ENCODE measurements around the gene MGAT4A. TPM values are rescaled to one million over a fixed set of nuclear protein-coding genes. Genes with fewer than 3 reads are reported as not detected.

The MGAT4A gene
- total and polyA plus RNA-seq, 2 of the 13 experiments (the other 11 are each of a cell fraction or from before 2014, with no cell fraction given) = 47.2 to 90.9 TPM

- 38% methylated on average over 6 of the region's 6 CpGs for WGBS (ENCODE audit: low lambda C conversion rate)
- H3K4me1 ChIP-seq (ENCODE audit: insufficient read depth, low read length) = peaks cover 41% of the 10 kb centered on the region
- POLR2A ChIA-PET = no interaction called here
- in situ Hi-C loops (cut with HindIII; ENCODE audit: extremely low pct_ligation_motif_present, low pct_unique_long_range_greater_than_20kb) (no loop called here), intact Hi-C loops (cut with micrococcal nuclease; ENCODE audit: unreplicated experiment) (loop anchor here (5.0 to 10.0 kb wide), 2 partner anchors 162 to 730 kb away; partner anchors contain the start of genes EIF5B, INPP4A and TXNDC9)
- TF ChIP-seq KLF12 (CRISPR knock-in tag; IDR thresholded peaks at IDR 0.05; ENCODE audit: borderline replicate concordance) = no peak
- peak; percentile 11; the same call in 1 of the 2 replicates for TF ChIP-seq ZNF691 (CRISPR knock-in tag; IDR thresholded peaks at IDR 0.05; ENCODE audit: borderline replicate concordance, low read depth)
- TF ChIP-seq HDAC2 (CRISPR knock-in tag; IDR thresholded peaks at IDR 0.05) = no peak
- peak overlapping the region; percentile 88 for H3K27ac ChIP-seq (ENCODE audit: extremely low read length, insufficient read depth, low read length)
- H3K9me3 ChIP-seq (ENCODE audit: low read length) = no peaks in the 10 kb centered on the region
- H3K4me3 ChIP-seq (replicated peaks in 1 of 3; ENCODE audit: insufficient read depth in 1 of 3, low read depth in 2 of 3, low read length in 3 of 3) = peak overlapping the region; percentile 95 to 98 (median 97)
- CTCF ChIA-PET (ENCODE audit: low intra/inter-chr PET ratio, low total read pairs) = no interaction called here
- BruUV-seq (replicated peaks) = no TSS peak
- ATAC-seq = no peak
- no peak overlapping the region for H2AFZ ChIP-seq (ENCODE audit: low read length)
- no peak for FAIRE-seq
- H3K4me2 ChIP-seq (ENCODE audit: low read depth, low read length) = peak overlapping the region; percentile 87
- no peaks in the 10 kb centered on the region; a peak in 1 of 5 replicates for H3K27me3 ChIP-seq (ENCODE audit: control insufficient read depth in 1 of 2, insufficient read depth in 2 of 2, low read length in 2 of 2)
- H3K79me2 ChIP-seq (ENCODE audit: insufficient read depth, low read length) = peaks cover 69% of the 10 kb centered on the region
- H3K36me3 ChIP-seq (replicated peaks in 1 of 2; ENCODE audit: control insufficient read depth in 1 of 2, insufficient read depth in 2 of 2, low read length in 2 of 2) = peaks cover 6 to 14% of the 10 kb centered on the region in 2 experiments
- H3K9ac ChIP-seq (ENCODE audit: insufficient read depth, low read depth, low read length) = peak overlapping the region; percentile 99
- peaks cover 4% of the 10 kb centered on the region for H4K20me1 ChIP-seq (ENCODE audit: insufficient read depth, low read length)
- no peak for DNase-seq (ENCODE audit: low spot score)
Measured at GRCh38 chr2:98607104-98607503, 123.8 kb downstream of the MGAT4A start.

DNA sequence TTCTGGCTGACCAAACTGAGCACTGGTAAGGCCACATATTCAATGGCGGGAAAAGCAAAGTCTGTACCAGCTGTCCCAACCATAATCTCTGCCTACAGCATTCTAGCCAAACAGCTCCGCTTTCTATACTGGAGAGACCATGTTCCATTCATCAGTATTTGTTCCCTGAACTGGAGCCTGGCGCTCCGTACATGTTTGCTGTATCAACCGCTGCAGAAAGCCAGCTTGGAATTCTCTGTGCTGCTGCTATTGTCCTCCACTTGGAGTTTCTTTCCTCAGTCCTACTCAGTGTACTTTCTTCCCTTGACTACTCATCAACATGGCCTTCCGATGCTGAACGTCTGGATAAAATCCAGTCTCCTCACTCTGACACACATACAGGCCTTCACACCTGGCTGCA, 124.5 kb downstream of the MGAT4A start:
- CTCF ChIA-PET (ENCODE audit: low intra/inter-chr PET ratio, low total read pairs) = no interaction called here
- 0 out of 2 replicates have a peak, but pooled peaks have one; percentile 8 for TF ChIP-seq ZKSCAN1 (IDR thresholded peaks at IDR 0.05; ENCODE audit: low read length)
- TF ChIP-seq, protein P1, sequence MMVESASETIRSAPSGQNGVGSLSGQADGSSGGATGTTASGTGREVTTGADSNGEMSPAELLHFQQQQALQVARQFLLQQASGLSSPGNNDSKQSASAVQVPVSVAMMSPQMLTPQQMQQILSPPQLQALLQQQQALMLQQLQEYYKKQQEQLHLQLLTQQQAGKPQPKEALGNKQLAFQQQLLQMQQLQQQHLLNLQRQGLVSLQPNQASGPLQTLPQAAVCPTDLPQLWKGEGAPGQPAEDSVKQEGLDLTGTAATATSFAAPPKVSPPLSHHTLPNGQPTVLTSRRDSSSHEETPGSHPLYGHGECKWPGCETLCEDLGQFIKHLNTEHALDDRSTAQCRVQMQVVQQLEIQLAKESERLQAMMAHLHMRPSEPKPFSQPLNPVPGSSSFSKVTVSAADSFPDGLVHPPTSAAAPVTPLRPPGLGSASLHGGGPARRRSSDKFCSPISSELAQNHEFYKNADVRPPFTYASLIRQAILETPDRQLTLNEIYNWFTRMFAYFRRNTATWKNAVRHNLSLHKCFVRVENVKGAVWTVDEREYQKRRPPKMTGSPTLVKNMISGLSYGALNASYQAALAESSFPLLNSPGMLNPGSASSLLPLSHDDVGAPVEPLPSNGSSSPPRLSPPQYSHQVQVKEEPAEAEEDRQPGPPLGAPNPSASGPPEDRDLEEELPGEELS (CRISPR knock-in tag; IDR thresholded peaks at IDR 0.05) = no peak
- TF ChIP-seq, protein P2, sequence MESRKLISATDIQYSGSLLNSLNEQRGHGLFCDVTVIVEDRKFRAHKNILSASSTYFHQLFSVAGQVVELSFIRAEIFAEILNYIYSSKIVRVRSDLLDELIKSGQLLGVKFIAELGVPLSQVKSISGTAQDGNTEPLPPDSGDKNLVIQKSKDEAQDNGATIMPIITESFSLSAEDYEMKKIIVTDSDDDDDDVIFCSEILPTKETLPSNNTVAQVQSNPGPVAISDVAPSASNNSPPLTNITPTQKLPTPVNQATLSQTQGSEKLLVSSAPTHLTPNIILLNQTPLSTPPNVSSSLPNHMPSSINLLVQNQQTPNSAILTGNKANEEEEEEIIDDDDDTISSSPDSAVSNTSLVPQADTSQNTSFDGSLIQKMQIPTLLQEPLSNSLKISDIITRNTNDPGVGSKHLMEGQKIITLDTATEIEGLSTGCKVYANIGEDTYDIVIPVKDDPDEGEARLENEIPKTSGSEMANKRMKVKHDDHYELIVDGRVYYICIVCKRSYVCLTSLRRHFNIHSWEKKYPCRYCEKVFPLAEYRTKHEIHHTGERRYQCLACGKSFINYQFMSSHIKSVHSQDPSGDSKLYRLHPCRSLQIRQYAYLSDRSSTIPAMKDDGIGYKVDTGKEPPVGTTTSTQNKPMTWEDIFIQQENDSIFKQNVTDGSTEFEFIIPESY (CRISPR knock-in tag; IDR thresholded peaks at IDR 0.05) = peak; percentile 95
- TF ChIP-seq HNF4G (IDR thresholded peaks at IDR 0.05; ENCODE audit: borderline replicate concordance, low read depth, low read length) = no peak
- TF ChIP-seq HNF4G (CRISPR knock-in tag; IDR thresholded peaks at IDR 0.05; ENCODE audit: borderline replicate concordance, low read depth) = no peak
- TF ChIP-seq ZNF501 (CRISPR knock-in tag; IDR thresholded peaks at IDR 0.05) = 0 out of 2 replicates have a peak, but pooled peaks have one; percentile 33
- TF ChIP-seq ZBTB38 (CRISPR knock-in tag; IDR thresholded peaks at IDR 0.05) = 0 out of 2 replicates have a peak, but pooled peaks have one; percentile 64
- H3K9ac ChIP-seq (ENCODE audit: insufficient read depth, low read depth, low read length) = peak overlapping the region; percentile 99; the same call in 1 of the 2 replicates
- peaks cover 40% of the 10 kb centered on the region for H3K4me1 ChIP-seq (ENCODE audit: insufficient read depth, low read length)
- H3K27ac ChIP-seq (ENCODE audit: extremely low read length, insufficient read depth, low read length) = no peak overlapping the region
- peaks cover 4 to 18% of the 10 kb centered on the region in 2 experiments for H3K36me3 ChIP-seq (replicated peaks in 1 of 2; ENCODE audit: control insufficient read depth in 1 of 2, insufficient read depth in 2 of 2, low read length in 2 of 2)
- no peaks in the 10 kb centered on the region for H3K9me3 ChIP-seq (ENCODE audit: low read length)
- WGBS (ENCODE audit: low lambda C conversion rate) = 91% methylated on average over 7 of the region's 7 CpGs
- peaks cover 69% of the 10 kb centered on the region for H3K79me2 ChIP-seq (ENCODE audit: insufficient read depth, low read length)
- POLR2A ChIA-PET = interaction anchor here (2.2 kb wide), 1 partner anchor 22 kb away, joined by 5 read pairs; no protein-coding TSS in a partner anchor
- H3K27me3 ChIP-seq (ENCODE audit: control insufficient read depth in 1 of 2, insufficient read depth in 2 of 2, low read length in 2 of 2) = no peaks in the 10 kb centered on the region; a peak in 1 of 5 replicates
- peak overlapping the region in 2 of 3 experiments; percentile 95 to 97; a peak in 1 of 6 replicates for H3K4me3 ChIP-seq (replicated peaks in 1 of 3; ENCODE audit: insufficient read depth in 1 of 3, low read depth in 2 of 3, low read length in 3 of 3)
- FAIRE-seq = no peak
- no peak for ATAC-seq
- H3K4me2 ChIP-seq (ENCODE audit: low read depth, low read length) = peak overlapping the region; percentile 87
- no TSS peak for BruUV-seq (replicated peaks)
- H4K20me1 ChIP-seq (ENCODE audit: insufficient read depth, low read length) = peaks cover 4% of the 10 kb centered on the region
- H2AFZ ChIP-seq (ENCODE audit: low read length) = no peak overlapping the region
- intact Hi-C loops (cut with micrococcal nuclease; ENCODE audit: unreplicated experiment) (loop anchor here (5.0 to 10.0 kb wide), 2 partner anchors 162 to 731 kb away; partner anchors contain the start of genes EIF5B, INPP4A and TXNDC9), in situ Hi-C loops (cut with HindIII; ENCODE audit: extremely low pct_ligation_motif_present, low pct_unique_long_range_greater_than_20kb) (no loop called here)
- DNase-seq (ENCODE audit: low spot score) = no peak
